AG04449 (cell line): Measurements from ENCODE around the gene ALK.

Source experiments
- CTCF ChIA-PET: fragments of 350-600 bp; formaldehyde crosslinking; extraction: SDS; loops from one replicate; lab custom pipeline; 2021; ENCODE audit warnings: antibody characterized with exemption; lab: Yijun Ruan, JAX
- POLR2A ChIA-PET: fragments of 400-600, 350-600 bp; formaldehyde crosslinking; extraction: SDS; loops from one replicate; lab custom pipeline; 2020; ENCODE audit warnings: antibody characterized with exemption, inconsistent platforms; lab: Yijun Ruan, JAX
- DNase-seq: peaks from one replicate; pipeline ENCODE4 v3.0.0-alpha.2; 2010; ENCODE audit warnings: low read depth, low spot score
- H3K4me3 ChIP-seq: 2 replicates; pipeline ENCODE4 v1.5.1; 2011; ENCODE audit warnings: low read depth, mild to moderate bottlenecking, control low read depth, low read length
- CTCF ChIP-seq: IDR thresholded peaks from one replicate; pipeline ENCODE4 v1.5.1; 2011; ENCODE audit warnings: mild to moderate bottlenecking, moderate library complexity, low read length, control low read depth, inconsistent platforms; ENCODE audit not compliant: insufficient read depth; ENCODE audit errors: missing control alignments

The ALK gene

DNA sequence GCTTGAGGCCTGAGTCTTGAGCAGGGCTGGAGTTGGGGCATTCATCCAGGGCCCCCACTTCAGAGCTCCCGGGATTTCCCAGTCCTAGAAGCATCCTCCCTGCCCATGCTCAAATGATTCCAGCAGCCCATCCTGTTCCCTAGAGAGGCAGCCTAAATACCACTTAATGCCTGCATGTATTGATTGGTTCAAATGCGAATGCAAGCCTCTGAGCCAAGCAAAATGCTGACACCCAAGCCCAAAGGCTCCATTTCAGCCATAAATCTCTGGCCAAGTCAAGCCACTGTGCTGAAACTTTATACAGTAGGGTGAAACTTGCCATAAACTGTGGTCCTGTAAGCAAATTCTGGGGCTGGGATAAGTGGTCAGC, 526.4 kb downstream of the ALK start:
- no peak for DNase-seq
- no peak for TF ChIP-seq CTCF
- ChIA-PET POLR2A (no interaction called here), CTCF (no interaction called here)
- H3K4me3 ChIP-seq: no peak overlapping the region

GRCh38 chr2:29394311-29394980, 526.9 kb downstream of the ALK start:
- CTCF ChIA-PET: no interaction called here
- TF ChIP-seq CTCF: no peak

DNA sequence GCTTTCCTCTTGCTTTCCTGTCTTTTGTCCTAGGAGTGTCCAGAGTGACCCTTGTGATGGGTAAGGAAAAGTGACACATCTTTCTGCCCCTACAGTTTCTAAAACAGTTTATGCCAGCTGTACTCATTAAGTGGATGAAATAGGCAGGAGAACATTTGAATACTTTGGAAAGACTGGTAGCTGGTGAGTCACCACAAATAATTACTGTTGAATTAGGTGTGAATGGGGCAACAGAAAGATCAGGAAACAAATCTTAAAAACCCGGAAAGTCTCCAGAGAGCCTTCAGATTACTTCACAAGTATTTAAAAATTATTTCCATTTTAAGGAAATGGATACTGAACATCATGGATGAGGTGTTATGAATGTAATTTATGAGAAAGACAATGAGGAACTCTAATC, 527.7 kb downstream of the ALK start:
- no peak for TF ChIP-seq CTCF
- ChIA-PET CTCF (no interaction called here), POLR2A (no interaction called here)
- DNase-seq: no peak
- no peak overlapping the region for H3K4me3 ChIP-seq

More at GRCh38 chr2:29394311-29394980, 526.9 kb downstream of the ALK start:
- H3K4me3 ChIP-seq: no peak overlapping the region
- DNase-seq: no peak
- POLR2A ChIA-PET: no interaction called here

GRCh38 chr2:29392774-29393173, 528.6 kb downstream of the ALK start:
- no peak for TF ChIP-seq CTCF
- ChIA-PET POLR2A (no interaction called here), CTCF (no interaction called here)
- DNase-seq: no peak
- no peak overlapping the region for H3K4me3 ChIP-seq

DNA sequence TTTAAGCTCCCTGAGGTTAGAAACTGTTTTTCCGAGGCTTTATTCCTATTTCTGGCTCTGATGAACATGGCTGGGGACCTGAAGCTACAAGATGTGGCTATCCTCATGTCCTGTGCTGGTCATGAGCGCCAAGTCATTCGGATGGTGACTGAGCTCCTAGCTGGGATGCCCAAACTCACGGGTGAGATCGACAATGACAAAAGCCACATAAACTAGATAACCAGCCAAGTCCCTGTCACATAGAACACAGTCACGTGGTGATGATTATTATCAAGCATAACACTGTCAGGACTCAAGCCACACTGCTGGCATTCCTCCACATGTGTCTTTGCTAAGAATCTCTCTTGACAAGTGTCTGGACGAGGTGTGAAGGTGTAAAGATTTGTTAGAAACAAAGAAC, 531.2 kb downstream of the ALK start:
- CTCF ChIA-PET: no interaction called here
- no peak for TF ChIP-seq CTCF

DNA sequence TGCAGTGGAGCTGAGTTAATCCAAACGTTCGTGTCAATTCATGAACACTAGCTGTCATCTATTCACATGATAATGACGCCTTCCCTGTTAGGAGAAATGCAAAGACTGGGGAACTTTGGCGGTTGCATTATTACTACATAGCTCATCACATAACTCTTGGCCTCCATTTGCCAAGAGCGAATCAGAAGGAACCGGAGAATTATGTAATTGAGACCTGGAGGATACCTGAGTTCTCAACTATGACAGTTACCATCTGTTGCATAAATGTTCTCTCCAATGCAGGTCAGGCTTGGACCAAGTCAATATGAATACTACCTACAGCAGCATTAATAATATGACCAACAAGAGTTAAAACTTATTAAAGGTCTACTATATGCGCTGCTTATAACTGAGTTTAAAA, 531.7 kb downstream of the ALK start:
- TF ChIP-seq CTCF: no peak
- no peak for DNase-seq
- POLR2A ChIA-PET: no interaction called here
- CTCF ChIA-PET: no interaction called here
- no peak overlapping the region for H3K4me3 ChIP-seq

More for the DNA sequence above, 531.2 kb downstream of the ALK start:
- no peak for DNase-seq
- POLR2A ChIA-PET: no interaction called here
- no peak overlapping the region for H3K4me3 ChIP-seq
